ENCODE data around the gene COL4A2.

Gene COL4A2

DNA sequence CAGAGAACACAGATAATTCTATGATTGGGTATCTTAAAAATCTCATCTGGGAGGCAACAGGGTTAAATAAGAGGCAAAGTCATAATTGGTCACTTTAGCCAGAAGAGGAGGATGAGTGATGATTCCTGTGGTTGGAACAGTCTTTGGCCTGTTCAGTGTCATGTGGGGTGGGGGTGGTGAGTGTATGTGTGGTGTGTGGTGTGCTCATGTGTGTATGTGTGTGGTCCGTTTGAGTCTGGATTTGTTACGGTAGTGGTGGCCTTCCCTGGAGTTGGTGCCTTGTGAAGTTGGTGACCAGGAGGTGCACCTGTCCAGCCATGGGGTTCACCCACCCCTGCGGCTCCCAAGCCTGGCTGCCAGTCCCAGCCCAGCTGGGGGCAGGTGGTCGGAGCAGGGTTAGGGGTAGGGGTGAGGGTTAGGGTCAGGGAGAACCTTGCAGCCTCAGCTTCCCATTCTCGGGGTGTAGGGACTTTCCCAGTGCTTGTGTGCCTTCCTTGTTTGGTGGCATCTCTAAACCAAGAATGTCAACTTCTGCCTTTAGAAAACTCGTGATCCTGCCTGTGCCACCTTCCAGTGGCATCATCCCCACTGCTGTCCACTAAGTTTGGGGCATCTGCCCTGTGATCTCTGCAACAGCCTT is 156.9 kb downstream of the COL4A2 start:
- DNase-seq, result no peak

GRCh38 chr13:110464556-110465333 is 157.7 kb downstream of the COL4A2 start:
- no peak for DNase-seq

DNA sequence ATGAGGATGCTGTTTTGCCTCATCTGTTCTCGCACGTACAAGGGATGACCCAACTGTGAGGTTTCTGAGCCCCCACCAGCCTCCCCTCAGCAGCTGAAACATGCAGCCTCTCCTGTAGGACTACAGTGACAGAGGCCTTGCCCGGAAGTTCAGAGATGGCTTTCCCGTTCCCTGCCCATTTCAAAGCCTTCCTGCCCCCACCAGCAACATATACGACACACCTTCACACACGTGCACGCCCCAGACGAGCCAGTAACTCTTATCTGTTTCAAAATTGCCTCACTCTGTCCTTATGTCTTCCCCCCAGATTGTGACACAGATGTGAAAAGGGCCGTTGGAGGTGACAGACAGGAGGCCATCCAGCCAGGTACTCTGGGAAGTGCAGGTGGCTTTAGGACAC is 158.6 kb downstream of the COL4A2 start:
- DNase-seq, result no peak

GRCh38 chr13:110466266-110466915 is 159.3 kb downstream of the COL4A2 start:
- no peak for DNase-seq

DNA sequence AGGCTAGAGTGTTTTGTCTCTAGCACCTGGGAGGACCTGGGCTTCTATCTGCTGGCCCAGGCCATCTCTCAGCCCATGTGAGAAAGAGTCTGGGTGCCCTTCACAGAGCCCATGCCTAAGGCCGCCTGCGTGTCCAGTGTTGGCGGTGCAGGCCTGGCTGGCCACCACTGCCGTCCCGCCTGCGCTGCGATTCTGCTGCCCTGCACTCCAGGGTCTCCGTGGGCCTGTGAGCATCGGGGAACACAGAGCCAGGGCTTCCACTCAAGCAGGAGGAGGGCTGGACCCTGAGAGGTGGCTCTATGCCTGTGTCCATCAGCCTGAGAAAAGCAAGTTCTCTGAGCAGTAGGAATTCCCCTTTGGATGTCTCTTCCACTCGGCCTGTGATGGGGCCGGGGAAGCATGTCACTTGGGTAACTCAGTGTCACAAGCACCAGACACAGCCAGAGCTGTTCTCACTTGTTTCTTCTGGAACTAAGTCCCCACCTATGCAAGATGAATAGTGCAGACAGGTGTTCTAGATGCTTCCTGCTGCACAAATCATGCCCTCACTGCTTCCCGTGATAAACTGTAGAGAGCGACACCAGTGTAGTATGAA is 160.5 kb downstream of the COL4A2 start:
- DNase-seq, result no peak

- DNase-seq, result no peak
Measured at GRCh38 chr13:110468986-110469495, 162.0 kb downstream of the COL4A2 start.

DNA sequence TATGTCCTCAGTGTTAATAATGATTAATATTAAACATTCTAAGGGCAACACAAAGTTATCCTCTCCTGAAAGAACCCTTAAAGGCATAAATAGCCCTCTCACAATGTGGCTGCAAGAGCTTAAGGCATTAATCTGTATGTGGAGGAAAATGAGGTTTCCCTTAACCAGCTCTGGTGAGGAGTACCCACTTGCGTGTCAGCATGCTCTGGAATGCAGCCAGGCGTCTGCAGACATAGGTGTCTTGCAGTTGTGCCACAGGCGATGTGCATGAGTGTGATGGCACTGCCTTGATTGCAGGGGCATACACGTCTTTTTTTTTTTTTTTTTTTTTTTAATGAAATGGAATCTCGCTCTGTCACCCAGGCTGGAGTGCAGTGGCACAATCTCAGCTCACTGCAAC is 162.5 kb downstream of the COL4A2 start:
- no peak for DNase-seq

DNA sequence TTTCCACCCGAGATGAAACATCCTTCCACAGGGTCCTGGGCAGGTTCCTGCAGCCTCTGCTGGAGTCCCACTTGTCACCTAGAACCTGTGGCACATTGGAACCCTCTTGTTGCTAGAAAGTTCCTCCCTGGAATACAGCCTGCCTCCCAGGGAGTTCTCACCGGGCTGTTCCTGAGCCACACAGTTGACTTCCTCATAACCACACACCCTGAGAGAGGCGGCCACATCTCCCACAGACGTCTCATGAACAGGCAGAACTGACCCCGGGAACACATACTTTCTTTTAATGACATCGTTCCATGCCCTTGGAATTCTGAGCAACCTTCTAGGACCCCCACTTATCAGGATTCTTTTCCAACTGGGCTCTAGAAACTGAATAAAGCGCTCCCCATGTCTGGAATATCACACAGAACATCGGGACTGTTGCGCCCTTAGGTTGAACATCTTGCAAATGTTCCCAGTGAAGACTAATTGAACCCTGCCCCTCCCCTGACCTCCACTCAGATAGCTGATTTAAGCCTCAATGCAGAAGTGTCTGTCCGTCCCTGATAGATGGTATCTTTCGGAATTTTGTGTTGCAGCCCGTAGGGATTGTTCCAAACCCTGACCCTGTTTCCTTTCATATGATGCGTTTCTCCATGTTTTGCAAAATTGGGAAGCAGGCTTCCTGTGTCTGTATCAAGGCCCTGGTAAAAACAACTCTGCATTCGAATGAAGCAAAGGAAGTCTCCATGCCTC is 163.4 kb downstream of the COL4A2 start:
- peak; percentile 4 for DNase-seq

DNA sequence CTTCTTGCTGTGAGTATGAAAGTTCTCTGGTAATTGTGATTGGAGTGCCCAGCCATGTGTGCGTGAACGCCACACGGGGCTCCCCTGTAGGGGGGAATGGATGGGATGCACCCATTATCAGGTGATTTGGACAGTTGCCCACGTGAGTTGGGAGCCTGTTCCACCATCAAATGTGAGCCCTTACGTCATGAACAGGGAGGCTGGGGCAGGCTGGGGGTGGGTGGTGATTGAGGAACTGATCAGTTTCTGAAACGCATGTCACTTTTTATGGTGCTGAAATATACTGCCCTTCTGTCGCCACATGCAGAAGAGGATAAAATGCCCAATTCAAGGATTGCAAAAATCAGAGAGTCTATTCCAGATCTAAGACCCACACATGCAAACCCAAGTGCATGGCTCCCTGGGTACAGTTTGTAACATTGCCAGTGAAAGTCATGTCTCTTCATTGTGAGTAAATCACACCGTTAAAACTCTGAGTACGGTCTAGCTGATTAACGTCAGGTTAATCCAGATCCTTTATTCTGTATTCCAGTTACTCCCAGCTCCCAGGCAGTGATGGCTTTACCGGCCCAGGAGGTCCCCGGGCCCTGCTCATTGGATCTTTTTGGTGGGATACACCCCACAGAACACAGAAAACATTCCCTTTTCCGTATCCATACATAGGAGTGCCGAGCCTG is 164.2 kb downstream of the COL4A2 start:
- no peak for DNase-seq

GRCh38 chr13:110471833-110472162 is 164.7 kb downstream of the COL4A2 start:
- peak; percentile 30 for DNase-seq

GRCh38 chr13:110472904-110473563 is 165.9 kb downstream of the COL4A2 start:
- no peak for DNase-seq

GRCh38 chr13:110474713-110475112 is 167.6 kb downstream of the COL4A2 start:
- DNase-seq, result no peak

DNA sequence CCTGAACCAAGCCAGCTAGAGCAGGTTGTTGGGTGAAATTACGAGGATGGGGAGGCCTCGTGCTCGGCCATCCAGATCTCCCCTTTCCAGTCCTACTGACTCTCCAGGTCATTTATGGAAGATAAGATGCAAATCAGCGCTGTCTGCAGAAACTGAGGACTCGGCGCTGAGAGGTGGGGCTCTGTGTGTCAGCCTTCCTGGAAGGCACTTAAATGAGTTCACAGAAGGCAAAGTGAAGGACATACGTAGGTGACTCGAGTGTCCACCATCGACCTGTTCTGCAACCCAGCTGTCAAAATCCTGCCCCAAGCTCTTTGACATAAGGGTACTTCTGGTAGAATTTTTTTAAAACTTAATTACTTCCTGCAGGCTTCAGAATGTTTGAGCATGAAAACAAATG is 168.0 kb downstream of the COL4A2 start:
- no peak for DNase-seq

DNA sequence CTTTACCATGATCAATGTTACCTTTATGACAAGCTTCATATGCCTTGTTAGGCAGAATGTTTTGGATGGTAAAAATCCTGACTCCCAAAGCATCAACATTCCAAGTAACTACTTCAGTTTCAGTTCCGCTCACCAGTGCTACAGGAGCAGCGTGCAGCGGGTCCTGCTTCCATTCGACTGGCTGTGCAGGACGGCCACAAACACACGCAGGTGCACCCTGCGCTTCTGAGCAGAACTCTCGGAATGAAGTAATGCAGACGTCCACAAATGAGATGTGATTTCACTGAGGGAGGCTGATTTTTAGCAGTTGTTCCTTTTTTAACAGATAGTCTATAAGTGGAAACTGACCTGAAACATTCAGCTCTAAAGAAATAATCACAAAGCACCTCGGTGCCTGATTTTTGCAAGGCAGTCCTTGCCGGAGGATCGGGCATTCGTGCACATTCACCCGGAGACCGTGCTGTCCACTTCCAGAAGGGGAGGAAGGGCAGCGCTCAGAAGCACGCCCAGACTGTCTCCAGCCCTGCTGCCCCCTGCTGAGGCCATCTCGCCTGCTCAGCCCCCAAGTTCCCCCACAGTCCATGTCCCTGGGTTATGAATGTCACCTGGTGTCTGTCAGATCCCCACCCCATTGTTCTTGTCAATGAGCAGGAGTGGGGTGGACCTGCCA is 168.6 kb downstream of the COL4A2 start:
- no peak for DNase-seq

DNA sequence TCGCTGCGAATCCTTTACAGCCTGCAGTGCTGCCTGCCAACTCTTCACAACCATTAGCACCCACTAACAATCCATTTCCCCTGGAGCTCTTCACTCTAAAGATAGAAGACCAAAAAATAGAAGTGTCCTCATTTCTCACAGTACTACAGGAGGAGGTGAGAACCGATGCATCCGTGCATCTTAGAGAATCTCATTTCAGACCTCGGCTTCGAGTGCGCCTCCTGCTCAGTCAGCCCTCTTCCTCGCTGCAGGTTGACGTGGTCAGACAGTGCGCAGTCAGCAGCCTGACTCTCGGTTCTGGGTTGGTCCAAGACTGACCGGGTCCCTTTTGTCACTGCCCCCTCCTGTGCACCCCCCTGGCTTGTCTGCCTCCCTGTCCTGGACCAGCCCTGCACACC is 169.1 kb downstream of the COL4A2 start:
- DNase-seq, result no peak

DNA sequence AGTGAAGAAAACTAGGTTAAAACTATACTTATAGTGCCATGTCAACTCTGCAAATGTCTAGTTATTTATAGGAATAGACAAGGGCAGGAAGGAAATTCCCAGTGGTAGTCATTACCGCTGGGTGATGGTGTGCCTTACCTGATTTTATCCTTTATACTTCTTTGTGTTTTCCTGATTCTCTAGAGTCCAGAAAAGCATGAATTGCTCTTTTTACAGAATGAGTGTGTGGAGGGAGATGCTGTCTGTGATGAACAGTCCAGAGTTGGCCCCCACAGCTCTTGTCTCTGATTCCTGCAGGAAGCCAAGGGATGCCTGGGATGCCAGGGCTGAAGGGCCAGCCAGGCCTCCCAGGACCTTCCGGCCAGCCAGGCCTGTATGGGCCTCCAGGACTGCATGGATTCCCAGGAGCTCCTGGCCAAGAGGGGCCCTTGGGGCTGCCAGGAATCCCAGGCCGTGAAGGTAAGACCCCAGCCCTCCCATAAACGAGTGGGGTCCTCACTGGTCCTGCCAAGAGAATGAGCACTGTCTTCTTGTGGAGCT is 170.7 kb downstream of the COL4A2 start:
- DNase-seq, result no peak

DNA sequence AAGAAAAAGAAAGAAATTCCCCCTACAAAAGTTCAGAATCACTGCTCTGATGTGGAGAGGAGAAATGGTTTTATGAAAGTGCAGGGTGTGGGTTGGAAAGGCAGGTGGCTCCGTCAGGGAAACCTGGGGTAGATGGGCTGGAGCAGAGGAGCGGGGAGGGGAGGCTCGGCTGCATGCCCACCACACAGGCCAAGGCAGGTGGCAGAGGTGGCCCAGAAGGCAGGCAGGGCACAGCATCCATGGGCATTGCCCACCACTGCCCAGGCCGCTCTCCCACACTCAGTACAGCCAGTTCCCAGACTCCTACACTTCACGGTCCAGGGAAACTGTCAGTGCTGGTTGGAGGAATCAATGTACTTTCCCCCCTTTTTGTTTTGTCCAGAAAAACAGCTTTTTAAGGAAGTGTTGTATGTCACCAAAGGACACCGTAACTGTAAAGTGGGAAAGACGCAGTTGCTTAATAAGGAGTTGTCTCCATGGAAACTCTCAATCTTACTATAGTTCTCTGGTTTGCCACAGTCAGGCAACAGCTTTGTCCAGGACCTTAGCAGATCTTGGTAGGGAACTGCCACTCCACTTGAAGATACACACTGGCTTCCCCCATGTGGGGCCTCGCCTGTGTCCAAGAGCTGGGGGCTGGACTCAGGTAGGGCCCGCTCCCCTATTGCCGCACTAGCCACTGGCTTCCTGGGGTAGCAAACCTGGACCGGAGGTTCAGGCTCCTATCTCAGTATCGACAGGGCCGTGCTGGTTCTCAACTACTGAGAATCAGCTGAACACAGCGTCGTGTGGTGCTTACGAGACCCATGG is 171.5 kb downstream of the COL4A2 start:
- DNase-seq, result no peak

DNA sequence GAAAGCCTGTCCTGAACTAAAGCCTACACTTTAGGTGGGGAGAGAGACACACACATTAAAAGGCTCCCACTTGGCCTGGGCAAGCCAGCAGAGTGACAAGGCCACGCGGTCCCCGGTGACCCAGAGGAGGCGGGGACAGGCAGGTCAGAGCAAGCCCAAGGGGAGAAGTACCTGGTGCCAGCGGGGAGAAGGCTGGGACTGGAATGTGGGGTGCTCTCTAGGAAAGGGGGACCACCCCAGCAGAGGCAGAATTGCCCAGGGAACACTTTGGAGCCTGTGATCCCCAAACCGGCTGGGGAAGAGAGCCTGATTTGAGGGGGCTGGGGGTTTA is 172.1 kb downstream of the COL4A2 start:
- DNase-seq, result no peak

GRCh38 chr13:110479648-110480047 is 172.6 kb downstream of the COL4A2 start:
- no peak for DNase-seq

- no peak for DNase-seq
Measured at GRCh38 chr13:110480161-110480560, 173.1 kb downstream of the COL4A2 start.
